ENCODE results near the gene SNAP25.

GRCh38 chr20:10185741-10186558, 32.7 kb upstream of the SNAP25 start:
- no peak for TF ChIP-seq CTCF (IDR thresholded peaks at IDR 0.05 in 2 of 3, conservative IDR thresholded peaks at IDR 0.05 in 1 of 3; ENCODE audit: control insufficient read depth in 2 of 3, extremely low read depth in 1 of 3, insufficient read depth in 1 of 3, low read depth in 3 of 3, low read length in 3 of 3)
- no peak for TF ChIP-seq PRDM15 (CRISPR knock-in tag; IDR thresholded peaks at IDR 0.05)
- TF ChIP-seq RELA (IDR thresholded peaks at IDR 0.05; ENCODE audit: borderline replicate concordance, partially characterized antibody): no peak
- no peak for TF ChIP-seq POLR2A (IDR thresholded peaks at IDR 0.05; ENCODE audit: low read depth, low read length)
- no peak for TF ChIP-seq E4F1 (IDR thresholded peaks at IDR 0.05; ENCODE audit: borderline replicate concordance, partially characterized antibody)
- TF ChIP-seq CBX5 (IDR thresholded peaks at IDR 0.05; ENCODE audit: low read depth): no peak
